ENCODE data around the gene TIAM1.
"Not testable (repeated sequence)": the region's sequence is repeated elsewhere in the genome, so short reads cannot be mapped to it uniquely, and the experiment has no call there.

Gene TIAM1

GRCh38 chr21:31235671-31236450, 108.2 kb downstream of the TIAM1 start:
- WGBS (ENCODE audit: insufficient coverage), result 98% methylated on average over 5 of the region's 6 CpGs

DNA sequence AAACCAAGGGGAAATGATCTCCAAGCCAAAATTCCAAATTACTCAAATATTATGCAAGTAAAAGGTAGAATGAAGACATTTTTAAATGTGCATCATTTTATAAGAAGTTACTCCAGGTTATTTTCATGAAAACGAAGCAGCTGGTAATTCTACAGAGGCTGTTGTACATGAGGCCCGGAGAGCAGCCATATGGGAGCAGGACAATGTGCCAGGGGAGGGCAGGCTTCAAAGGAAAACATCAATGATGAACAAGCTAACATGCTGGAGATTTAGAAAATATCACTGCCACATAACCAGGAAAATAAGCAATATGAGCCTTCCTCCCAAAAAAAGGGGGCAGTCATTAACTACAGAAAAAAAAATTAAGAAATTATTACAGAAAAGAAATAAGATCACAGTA, 109.1 kb downstream of the TIAM1 start:
- Histone ChIP-seq H3K27me3 (replicated peaks in 2 of 5; ENCODE audit: control insufficient read depth in 4 of 5, insufficient read depth in 5 of 5, low read length in 4 of 5) (no peaks in the 10 kb centered on the region), H3K9me3 (ENCODE audit: control extremely low read depth in 1 of 5, control insufficient read depth in 4 of 5, insufficient read depth in 2 of 5, low read depth in 1 of 5, low read length in 4 of 5) (peaks cover 0 to 3% (median 0%) of the 10 kb centered on the region in 5 experiments), H3K4me1 (ENCODE audit: control extremely low read depth in 1 of 4, control insufficient read depth in 4 of 4, insufficient read depth in 4 of 4, low read length in 3 of 4) (peaks cover 0 to 7% (median 0%) of the 10 kb centered on the region in 4 experiments), H3K36me3 (ENCODE audit: control insufficient read depth in 4 of 4, insufficient read depth in 4 of 4, low read length in 3 of 4) (peaks cover 0 to 4% (median 0%) of the 10 kb centered on the region in 4 experiments), H3K4me3 (ENCODE audit: control insufficient read depth in 1 of 7, extremely low read depth in 1 of 7, insufficient read depth in 4 of 7, low read depth in 2 of 7, low read length in 6 of 7) (no peak overlapping the region), H3K27ac (ENCODE audit: insufficient read depth in 1 of 2, low read depth in 1 of 2, low read length in 2 of 2, poor library complexity in 1 of 2, severe bottlenecking in 2 of 2) (no peak overlapping the region)
- DNase-seq, result no peak
- ChIA-PET POLR2A (no interaction called here), CTCF (no interaction called here)
- 88% methylated on average over 2 of the region's 2 CpGs for WGBS (ENCODE audit: insufficient coverage)

More at GRCh38 chr21:31235671-31236450, 108.2 kb downstream of the TIAM1 start:
- Histone ChIP-seq H3K27ac (ENCODE audit: insufficient read depth in 1 of 2, low read depth in 1 of 2, low read length in 2 of 2, poor library complexity in 1 of 2, severe bottlenecking in 2 of 2) (no peak overlapping the region), H3K36me3 (ENCODE audit: control insufficient read depth in 4 of 4, insufficient read depth in 4 of 4, low read length in 3 of 4) (peaks cover 0 to 13% (median 0%) of the 10 kb centered on the region in 4 experiments), H3K4me1 (ENCODE audit: control extremely low read depth in 1 of 4, control insufficient read depth in 4 of 4, insufficient read depth in 4 of 4, low read length in 3 of 4) (peaks cover 0 to 7% (median 0%) of the 10 kb centered on the region in 4 experiments), H3K9me3 (ENCODE audit: control extremely low read depth in 1 of 5, control insufficient read depth in 4 of 5, insufficient read depth in 2 of 5, low read depth in 1 of 5, low read length in 4 of 5) (peaks cover 0 to 11% (median 5%) of the 10 kb centered on the region in 5 experiments), H3K4me3 (ENCODE audit: control insufficient read depth in 1 of 7, extremely low read depth in 1 of 7, insufficient read depth in 4 of 7, low read depth in 2 of 7, low read length in 6 of 7) (no peak overlapping the region), H3K27me3 (replicated peaks in 2 of 5; ENCODE audit: control insufficient read depth in 4 of 5, insufficient read depth in 5 of 5, low read length in 4 of 5) (no peaks in the 10 kb centered on the region)
- CTCF ChIA-PET, result interaction anchor here (1.7 kb wide), 1 partner anchor 345 kb away, joined by 4 read pairs; no protein-coding TSS in a partner anchor
- POLR2A ChIA-PET, result no interaction called here
- DNase-seq, result no peak

DNA sequence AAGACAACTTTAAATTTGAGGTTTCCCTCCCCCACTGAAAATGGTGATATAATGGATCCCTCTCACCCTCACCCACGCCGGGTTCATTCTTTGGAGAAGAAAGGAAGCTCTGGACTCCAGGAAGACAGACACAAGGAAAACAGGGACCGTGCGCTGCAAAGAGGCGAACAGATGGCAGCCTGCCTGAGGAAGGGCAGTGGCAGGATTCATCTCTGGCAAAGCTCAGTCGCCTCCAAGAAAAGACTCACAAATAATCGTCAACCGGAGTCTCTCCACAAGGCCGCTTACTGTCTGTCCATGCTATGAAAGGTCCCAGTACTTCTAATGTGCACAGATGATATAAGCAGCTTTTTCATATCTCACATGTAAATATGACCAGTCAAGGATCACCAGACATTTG, 110.3 kb downstream of the TIAM1 start:
- WGBS (ENCODE audit: insufficient coverage), result 99% methylated on average over 7 of the region's 9 CpGs
- ChIA-PET CTCF (no interaction called here), POLR2A (no interaction called here)
- Histone ChIP-seq H3K36me3 (ENCODE audit: control insufficient read depth in 4 of 4, insufficient read depth in 4 of 4, low read length in 3 of 4) (peaks cover 0 to 2% (median 0%) of the 10 kb centered on the region in 4 experiments), H3K9me3 (ENCODE audit: control extremely low read depth in 1 of 5, control insufficient read depth in 4 of 5, insufficient read depth in 2 of 5, low read depth in 1 of 5, low read length in 4 of 5) (peaks cover 0 to 3% (median 0%) of the 10 kb centered on the region in 5 experiments), H3K4me1 (ENCODE audit: control extremely low read depth in 1 of 4, control insufficient read depth in 4 of 4, insufficient read depth in 4 of 4, low read length in 3 of 4) (peaks cover 0 to 7% (median 0%) of the 10 kb centered on the region in 4 experiments), H3K27ac (ENCODE audit: insufficient read depth in 1 of 2, low read depth in 1 of 2, low read length in 2 of 2, poor library complexity in 1 of 2, severe bottlenecking in 2 of 2) (no peak overlapping the region), H3K27me3 (replicated peaks in 2 of 5; ENCODE audit: control insufficient read depth in 4 of 5, insufficient read depth in 5 of 5, low read length in 4 of 5) (no peaks in the 10 kb centered on the region), H3K4me3 (ENCODE audit: control insufficient read depth in 1 of 7, extremely low read depth in 1 of 7, insufficient read depth in 4 of 7, low read depth in 2 of 7, low read length in 6 of 7) (no peak overlapping the region)
- no peak for DNase-seq

DNA sequence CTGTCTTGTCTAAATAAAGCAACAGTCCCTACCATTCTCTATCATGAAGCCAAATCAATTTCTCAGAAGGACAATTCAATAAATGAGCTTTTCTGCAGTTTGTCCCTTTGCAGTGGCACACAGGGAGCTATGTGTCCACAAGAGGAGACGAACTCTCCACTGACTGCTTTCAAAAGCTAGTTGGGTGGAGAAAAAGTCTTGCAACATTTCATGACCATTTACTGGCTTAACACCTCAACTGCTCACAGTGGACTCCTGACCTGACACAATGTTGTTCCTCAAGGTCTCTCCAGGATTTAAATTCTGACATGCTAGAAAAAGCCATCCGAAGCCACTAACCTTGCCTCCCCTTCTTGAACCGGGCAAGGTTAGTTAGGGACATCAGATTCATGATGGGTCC, 111.7 kb downstream of the TIAM1 start:
- peaks cover 0 to 3% (median 0%) of the 10 kb centered on the region in 5 experiments for H3K9me3 ChIP-seq (ENCODE audit: control extremely low read depth in 1 of 5, control insufficient read depth in 4 of 5, insufficient read depth in 2 of 5, low read depth in 1 of 5, low read length in 4 of 5)
- H3K27ac ChIP-seq (ENCODE audit: insufficient read depth in 1 of 2, low read depth in 1 of 2, low read length in 2 of 2, poor library complexity in 1 of 2, severe bottlenecking in 2 of 2), result no peak overlapping the region
- no peak for DNase-seq
- H3K4me3 ChIP-seq (ENCODE audit: control insufficient read depth in 1 of 7, extremely low read depth in 1 of 7, insufficient read depth in 4 of 7, low read depth in 2 of 7, low read length in 6 of 7), result no peak overlapping the region
- ChIA-PET CTCF (interaction anchor here (1.8 kb wide), 1 partner anchor 33 kb away, joined by 3 read pairs; no protein-coding TSS in a partner anchor), POLR2A (no interaction called here)
- WGBS (ENCODE audit: insufficient coverage), result 100% methylated on average over 3 of the region's 3 CpGs
- no peaks in the 10 kb centered on the region for H3K27me3 ChIP-seq (replicated peaks in 2 of 5; ENCODE audit: control insufficient read depth in 4 of 5, insufficient read depth in 5 of 5, low read length in 4 of 5)
- H3K36me3 ChIP-seq (ENCODE audit: control insufficient read depth in 4 of 4, insufficient read depth in 4 of 4, low read length in 3 of 4), result peaks cover 0 to 2% (median 0%) of the 10 kb centered on the region in 4 experiments
- H3K4me1 ChIP-seq (ENCODE audit: control extremely low read depth in 1 of 4, control insufficient read depth in 4 of 4, insufficient read depth in 4 of 4, low read length in 3 of 4), result peaks cover 0 to 7% (median 0%) of the 10 kb centered on the region in 4 experiments

DNA sequence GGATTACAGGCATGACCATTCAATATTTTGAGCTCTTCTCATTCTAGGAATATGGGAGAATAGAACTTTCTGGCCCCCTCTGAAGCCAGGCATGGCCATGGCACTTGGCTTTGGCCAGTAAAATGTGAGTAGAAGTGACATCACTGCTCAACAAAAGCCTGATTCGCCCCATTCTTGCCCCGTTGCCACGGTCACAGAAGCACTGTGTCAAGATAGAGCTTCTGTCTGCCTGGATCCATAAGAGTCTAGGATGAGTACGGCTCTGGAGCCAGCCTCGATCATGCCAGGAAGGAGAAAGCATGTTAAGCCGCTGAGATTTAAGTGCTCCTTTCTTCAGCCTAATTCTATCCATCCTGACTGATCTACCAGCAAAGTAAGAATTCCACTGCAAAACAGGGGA, 113.1 kb downstream of the TIAM1 start:
- no peaks in the 10 kb centered on the region for H3K4me1 ChIP-seq (ENCODE audit: control extremely low read depth in 1 of 4, control insufficient read depth in 4 of 4, insufficient read depth in 4 of 4, low read length in 3 of 4)
- ChIA-PET POLR2A (no interaction called here), CTCF (interaction anchor here (0.8 to 1.8 kb wide), 3 partner anchors 7 to 350 kb away, joined by 3 to 4 read pairs (median 3); no protein-coding TSS in a partner anchor)
- H3K27ac ChIP-seq (ENCODE audit: insufficient read depth in 1 of 2, low read depth in 1 of 2, low read length in 2 of 2, poor library complexity in 1 of 2, severe bottlenecking in 2 of 2), result no peak overlapping the region
- no peaks in the 10 kb centered on the region for H3K27me3 ChIP-seq (replicated peaks in 2 of 5; ENCODE audit: control insufficient read depth in 4 of 5, insufficient read depth in 5 of 5, low read length in 4 of 5)
- peaks cover 0 to 3% (median 0%) of the 10 kb centered on the region in 5 experiments for H3K9me3 ChIP-seq (ENCODE audit: control extremely low read depth in 1 of 5, control insufficient read depth in 4 of 5, insufficient read depth in 2 of 5, low read depth in 1 of 5, low read length in 4 of 5)
- H3K4me3 ChIP-seq (ENCODE audit: control insufficient read depth in 1 of 7, extremely low read depth in 1 of 7, insufficient read depth in 4 of 7, low read depth in 2 of 7, low read length in 6 of 7), result no peak overlapping the region
- DNase-seq, result no peak
- 97% methylated on average over 6 of the region's 6 CpGs for WGBS (ENCODE audit: insufficient coverage)
- peaks cover 0 to 5% (median 0%) of the 10 kb centered on the region in 4 experiments for H3K36me3 ChIP-seq (ENCODE audit: control insufficient read depth in 4 of 4, insufficient read depth in 4 of 4, low read length in 3 of 4)

GRCh38 chr21:31228723-31229122, 115.3 kb downstream of the TIAM1 start:
- DNase-seq; H3K27ac ChIP-seq (ENCODE audit: insufficient read depth in 1 of 2, low read depth in 1 of 2, low read length in 2 of 2, poor library complexity in 1 of 2, severe bottlenecking in 2 of 2); H3K9me3 ChIP-seq (ENCODE audit: control extremely low read depth in 1 of 5, control insufficient read depth in 4 of 5, insufficient read depth in 2 of 5, low read depth in 1 of 5, low read length in 4 of 5); CTCF ChIA-PET; POLR2A ChIA-PET; H3K4me3 ChIP-seq (ENCODE audit: control insufficient read depth in 1 of 7, extremely low read depth in 1 of 7, insufficient read depth in 4 of 7, low read depth in 2 of 7, low read length in 6 of 7); H3K27me3 ChIP-seq (replicated peaks in 2 of 5; ENCODE audit: control insufficient read depth in 4 of 5, insufficient read depth in 5 of 5, low read length in 4 of 5); H3K4me1 ChIP-seq (ENCODE audit: control extremely low read depth in 1 of 4, control insufficient read depth in 4 of 4, insufficient read depth in 4 of 4, low read length in 3 of 4): not testable (repeated sequence)
- WGBS (ENCODE audit: insufficient coverage), result 89% methylated on average over 3 of the region's 6 CpGs
- peaks cover 0 to 10% (median 0%) of the 10 kb centered on the region in 4 experiments for H3K36me3 ChIP-seq (ENCODE audit: control insufficient read depth in 4 of 4, insufficient read depth in 4 of 4, low read length in 3 of 4)

GRCh38 chr21:31225713-31226112, 118.3 kb downstream of the TIAM1 start:
- DNase-seq, result no peak
- Histone ChIP-seq H3K4me1 (ENCODE audit: control extremely low read depth in 1 of 4, control insufficient read depth in 4 of 4, insufficient read depth in 4 of 4, low read length in 3 of 4) (no peaks in the 10 kb centered on the region), H3K4me3 (ENCODE audit: control insufficient read depth in 1 of 7, extremely low read depth in 1 of 7, insufficient read depth in 4 of 7, low read depth in 2 of 7, low read length in 6 of 7) (no peak overlapping the region), H3K9me3 (ENCODE audit: control extremely low read depth in 1 of 5, control insufficient read depth in 4 of 5, insufficient read depth in 2 of 5, low read depth in 1 of 5, low read length in 4 of 5) (no peaks in the 10 kb centered on the region), H3K27ac (ENCODE audit: insufficient read depth in 1 of 2, low read depth in 1 of 2, low read length in 2 of 2, poor library complexity in 1 of 2, severe bottlenecking in 2 of 2) (no peak overlapping the region), H3K36me3 (ENCODE audit: control insufficient read depth in 4 of 4, insufficient read depth in 4 of 4, low read length in 3 of 4) (peaks cover 0 to 13% (median 0%) of the 10 kb centered on the region in 4 experiments), H3K27me3 (replicated peaks in 2 of 5; ENCODE audit: control insufficient read depth in 4 of 5, insufficient read depth in 5 of 5, low read length in 4 of 5) (no peaks in the 10 kb centered on the region)
- CTCF ChIA-PET, result no interaction called here
- 98% methylated on average over 10 of the region's 11 CpGs for WGBS (ENCODE audit: insufficient coverage)
- POLR2A ChIA-PET, result no interaction called here

Measured in common myeloid progenitor, CD34-positive (primary cell).